GM15510 (cell line): Measurements from ENCODE around the gene HDAC4.

Experiments used
- POLR2A ChIP-seq: IDR thresholded peaks from 3 replicates; pipeline ENCODE4 v1.6.1; 2011; ENCODE audit warnings: borderline replicate concordance; ENCODE audit not compliant: insufficient read length; ENCODE audit errors: extremely low read depth

Gene HDAC4

GRCh38 chr2:239112127-239112774 is 288.6 kb downstream of the HDAC4 start:
- no peak for TF ChIP-seq POLR2A

GRCh38 chr2:239111401-239112100 is 289.3 kb downstream of the HDAC4 start:
- no peak for TF ChIP-seq POLR2A

- TF ChIP-seq POLR2A, result no peak
These were observed 290.2 kb downstream of the HDAC4 start for GRCh38 chr2:239110595-239111048.

- no peak for TF ChIP-seq POLR2A
These were observed 290.8 kb downstream of the HDAC4 start for GRCh38 chr2:239109928-239110545.

GRCh38 chr2:239109041-239109927 is 291.5 kb downstream of the HDAC4 start:
- no peak for TF ChIP-seq POLR2A

- TF ChIP-seq POLR2A, result no peak
These were observed 292.4 kb downstream of the HDAC4 start for GRCh38 chr2:239108459-239108858.

GRCh38 chr2:239107936-239108335 is 292.9 kb downstream of the HDAC4 start:
- no peak for TF ChIP-seq POLR2A

- TF ChIP-seq POLR2A, result no peak
These were observed 293.9 kb downstream of the HDAC4 start for GRCh38 chr2:239106966-239107365.

GRCh38 chr2:239106314-239106908 is 294.4 kb downstream of the HDAC4 start:
- TF ChIP-seq POLR2A, result no peak

- no peak for TF ChIP-seq POLR2A
These were observed 295.6 kb downstream of the HDAC4 start for GRCh38 chr2:239105234-239105633.

- TF ChIP-seq POLR2A, result no peak
These were observed 296.0 kb downstream of the HDAC4 start for GRCh38 chr2:239104800-239105199.

GRCh38 chr2:239103125-239104098 is 297.4 kb downstream of the HDAC4 start:
- TF ChIP-seq POLR2A, result no peak

GRCh38 chr2:239102266-239102665 is 298.6 kb downstream of the HDAC4 start:
- TF ChIP-seq POLR2A, result no peak

GRCh38 chr2:239101807-239102206 is 299.0 kb downstream of the HDAC4 start:
- no peak for TF ChIP-seq POLR2A

- no peak for TF ChIP-seq POLR2A
These were observed 299.7 kb downstream of the HDAC4 start for GRCh38 chr2:239101071-239101470.
